DND-41 (cell line): Measurements from ENCODE around the gene KRT36.

Source experiments
- EZH2 ChIP-seq: IDR thresholded peaks from 3 replicates; pipeline ENCODE4 v1.6.1; 2012; ENCODE audit warnings: borderline replicate concordance, low read depth, mild to moderate bottlenecking, moderate library complexity, low read length, inconsistent platforms; ENCODE audit not compliant: severe bottlenecking
- TF ChIP-seq, protein P1 (sequence below): IDR thresholded peaks from 2 replicates; pipeline ENCODE4 v1.5.1; 2012; ENCODE audit warnings: borderline replicate concordance, low read length, moderate library complexity, mild to moderate bottlenecking; ENCODE audit not compliant: poor library complexity, severe bottlenecking; ENCODE audit errors: extremely low read depth

DNA sequence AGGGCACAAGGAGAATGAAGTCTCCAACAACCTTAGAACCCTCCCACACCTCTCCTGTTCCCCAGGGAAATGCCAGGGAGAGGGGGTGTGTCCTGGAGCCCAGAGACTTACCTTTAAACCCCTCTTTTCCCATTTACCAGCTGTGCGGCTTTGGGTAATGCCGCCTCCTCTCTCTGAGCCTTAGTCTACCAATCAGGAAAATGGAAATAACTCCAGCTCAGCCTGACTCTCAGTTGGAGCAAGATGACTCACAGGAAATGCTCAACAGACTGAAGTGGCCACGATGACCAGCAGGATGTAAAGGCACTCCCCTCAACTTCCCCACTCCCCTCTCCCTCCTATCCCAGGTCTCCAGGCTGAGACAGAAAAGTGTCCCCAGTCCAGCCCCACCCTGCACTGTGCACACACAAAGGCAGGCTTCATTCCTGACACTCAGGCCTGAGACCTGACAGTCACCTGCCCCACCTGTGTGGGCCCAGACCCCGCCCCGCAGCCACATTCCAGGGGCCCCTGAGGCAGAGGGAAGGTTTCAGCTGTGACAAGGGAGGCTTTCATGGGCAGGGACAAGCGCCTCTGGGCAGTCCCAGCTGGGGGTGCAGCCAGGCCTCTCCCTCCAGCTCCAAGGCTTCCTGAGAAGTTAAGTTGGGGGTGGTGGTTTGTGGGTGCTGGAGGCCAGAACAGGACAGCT, 32.0 kb upstream of the KRT36 start:
- TF ChIP-seq, protein P1, sequence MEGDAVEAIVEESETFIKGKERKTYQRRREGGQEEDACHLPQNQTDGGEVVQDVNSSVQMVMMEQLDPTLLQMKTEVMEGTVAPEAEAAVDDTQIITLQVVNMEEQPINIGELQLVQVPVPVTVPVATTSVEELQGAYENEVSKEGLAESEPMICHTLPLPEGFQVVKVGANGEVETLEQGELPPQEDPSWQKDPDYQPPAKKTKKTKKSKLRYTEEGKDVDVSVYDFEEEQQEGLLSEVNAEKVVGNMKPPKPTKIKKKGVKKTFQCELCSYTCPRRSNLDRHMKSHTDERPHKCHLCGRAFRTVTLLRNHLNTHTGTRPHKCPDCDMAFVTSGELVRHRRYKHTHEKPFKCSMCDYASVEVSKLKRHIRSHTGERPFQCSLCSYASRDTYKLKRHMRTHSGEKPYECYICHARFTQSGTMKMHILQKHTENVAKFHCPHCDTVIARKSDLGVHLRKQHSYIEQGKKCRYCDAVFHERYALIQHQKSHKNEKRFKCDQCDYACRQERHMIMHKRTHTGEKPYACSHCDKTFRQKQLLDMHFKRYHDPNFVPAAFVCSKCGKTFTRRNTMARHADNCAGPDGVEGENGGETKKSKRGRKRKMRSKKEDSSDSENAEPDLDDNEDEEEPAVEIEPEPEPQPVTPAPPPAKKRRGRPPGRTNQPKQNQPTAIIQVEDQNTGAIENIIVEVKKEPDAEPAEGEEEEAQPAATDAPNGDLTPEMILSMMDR, result no peak
- TF ChIP-seq EZH2, result no peak
